ENCODE results near the gene HTR2C. TPM values are rescaled to one million over a fixed set of nuclear protein-coding genes. Genes with fewer than 3 reads are reported as not detected.

HTR2C gene
- total and polyA plus RNA-seq, 2 of the 13 experiments (the other 11 are each of a cell fraction or from before 2014, with no cell fraction given) = 0.01 TPM; not detected in 1

DNA sequence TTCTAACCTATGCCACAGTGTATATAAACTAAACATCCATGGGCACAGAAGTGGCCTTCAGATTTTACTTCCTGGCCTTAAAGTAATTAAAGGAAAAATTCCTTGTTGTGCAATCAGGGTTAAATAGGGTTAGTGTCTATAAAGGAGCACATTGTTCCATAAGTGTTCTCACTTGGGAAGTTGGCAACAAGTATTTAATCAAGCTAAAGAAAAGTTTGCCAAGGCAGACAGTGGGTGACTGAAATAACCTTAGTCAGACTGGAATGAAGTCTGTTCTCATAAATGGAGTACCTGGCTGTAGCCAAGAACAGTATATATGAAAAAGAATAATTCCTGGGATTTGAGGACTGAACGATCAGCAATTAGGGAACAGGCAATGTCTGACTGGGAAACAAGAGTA lies 213.6 kb downstream of the HTR2C start:
- ATAC-seq = no peak
- Histone ChIP-seq H3K9me3 (ENCODE audit: low read length) (no peaks in the 10 kb centered on the region), H3K4me1 (ENCODE audit: insufficient read depth, low read length) (no peaks in the 10 kb centered on the region), H3K36me3 (replicated peaks in 1 of 2; ENCODE audit: control insufficient read depth in 1 of 2, insufficient read depth in 2 of 2, low read length in 2 of 2) (no peaks in the 10 kb centered on the region), H4K20me1 (ENCODE audit: insufficient read depth, low read length) (no peaks in the 10 kb centered on the region), H2AFZ (ENCODE audit: low read length) (no peak overlapping the region), H3K27ac (ENCODE audit: extremely low read length, insufficient read depth, low read length) (no peak overlapping the region), H3K79me2 (ENCODE audit: insufficient read depth, low read length) (no peaks in the 10 kb centered on the region), H3K4me3 (replicated peaks in 1 of 3; ENCODE audit: insufficient read depth in 1 of 3, low read depth in 2 of 3, low read length in 3 of 3) (no peak overlapping the region), H3K4me2 (ENCODE audit: low read depth, low read length) (no peak overlapping the region), H3K9ac (ENCODE audit: insufficient read depth, low read depth, low read length) (no peak overlapping the region), H3K27me3 (ENCODE audit: control insufficient read depth in 1 of 2, insufficient read depth in 2 of 2, low read length in 2 of 2) (no peaks in the 10 kb centered on the region)
- DNase-seq (ENCODE audit: low spot score) = no peak
- FAIRE-seq = no peak
- TF ChIP-seq HMG20B (CRISPR knock-in tag; conservative IDR thresholded peaks at IDR 0.05) = no peak
- no peak for TF ChIP-seq NFIC (IDR thresholded peaks at IDR 0.05; ENCODE audit: low read length)
- no peak for TF ChIP-seq ZFX (CRISPR knock-in tag; IDR thresholded peaks at IDR 0.05; ENCODE audit: low read depth)
- no peak for TF ChIP-seq ZSCAN25 (CRISPR knock-in tag; IDR thresholded peaks at IDR 0.05)
- TF ChIP-seq KDM5A (IDR thresholded peaks at IDR 0.05; ENCODE audit: borderline replicate concordance, low read length) = no peak
- no peak for TF ChIP-seq NFE2L2 (IDR thresholded peaks at IDR 0.05; ENCODE audit: low read length)
- no peak for TF ChIP-seq FOXA1 (IDR thresholded peaks at IDR 0.05)
- no peak for TF ChIP-seq FOXA1 (CRISPR knock-in tag; IDR thresholded peaks at IDR 0.05)
- TF ChIP-seq THAP11 (CRISPR knock-in tag; IDR thresholded peaks at IDR 0.05) = no peak
- TF ChIP-seq SMAD9 (CRISPR knock-in tag; IDR thresholded peaks at IDR 0.05) = no peak
- TF ChIP-seq, protein P1, sequence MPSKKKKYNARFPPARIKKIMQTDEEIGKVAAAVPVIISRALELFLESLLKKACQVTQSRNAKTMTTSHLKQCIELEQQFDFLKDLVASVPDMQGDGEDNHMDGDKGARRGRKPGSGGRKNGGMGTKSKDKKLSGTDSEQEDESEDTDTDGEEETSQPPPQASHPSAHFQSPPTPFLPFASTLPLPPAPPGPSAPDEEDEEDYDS (CRISPR knock-in tag; IDR thresholded peaks at IDR 0.05) = no peak
- no peak for TF ChIP-seq SAFB2 (CRISPR knock-in tag; IDR thresholded peaks at IDR 0.05; ENCODE audit: borderline replicate concordance, low read depth)
- no peak for TF ChIP-seq CCDC6 (CRISPR knock-in tag; IDR thresholded peaks at IDR 0.05)
- no peak for TF ChIP-seq NFE2 (CRISPR knock-in tag; IDR thresholded peaks at IDR 0.05)
- no peak for TF ChIP-seq ZNF431 (CRISPR knock-in tag; IDR thresholded peaks at IDR 0.05; ENCODE audit: borderline replicate concordance, low read depth)
- no peak for TF ChIP-seq ZNF672 (CRISPR knock-in tag; IDR thresholded peaks at IDR 0.05)
- no peak for TF ChIP-seq REL (CRISPR knock-in tag; conservative IDR thresholded peaks at IDR 0.05)
- ChIA-PET CTCF (ENCODE audit: low intra/inter-chr PET ratio, low total read pairs) (no interaction called here), POLR2A (no interaction called here)
- in situ Hi-C loops (cut with HindIII; ENCODE audit: extremely low pct_ligation_motif_present, low pct_unique_long_range_greater_than_20kb) = no loop called here
- WGBS (ENCODE audit: low lambda C conversion rate) = 0% methylated on average over 1 of the region's 1 CpG
- intact Hi-C loops (cut with micrococcal nuclease; ENCODE audit: unreplicated experiment) = no loop called here
- BruUV-seq (replicated peaks) = no TSS peak

All from HepG2 (cell line).